Common myeloid progenitor, CD34-positive (primary cell): ENCODE results near the gene CDH15.
"Not testable (repeated sequence)": the region's sequence is repeated elsewhere in the genome, so short reads cannot be mapped to it uniquely, and the experiment has no call there.

ENCODE experiments used
- CTCF ChIA-PET: fragments of 350-600 bp; sonication (Branson Sonifier 250); formaldehyde crosslinking; loops from one replicate; lab custom pipeline; 2021; ENCODE audit warnings: antibody characterized with exemption; lab: Charles Lee
- POLR2A ChIA-PET: fragments of 350-600 bp; sonication (Branson Sonifier 250); formaldehyde crosslinking; loops from one replicate; lab custom pipeline; 2021; ENCODE audit warnings: antibody characterized with exemption; lab: Charles Lee
- DNase-seq, 3 donors: peaks; one replicate each; pipeline versions ENCODE4 v3.0.0 to v3.0.0-alpha.2; 2013
- H3K27ac ChIP-seq, 2 experiments: 1 replicate in 1 of 2; 2 replicates in 1 of 2; pipeline ENCODE4 v1.7.0; 2013; ENCODE audit warnings: inconsistent platforms in 2 of 2, low read length in 2 of 2, mild to moderate bottlenecking in 2 of 2, low read depth in 1 of 2, moderate library complexity in 1 of 2; ENCODE audit not compliant: severe bottlenecking in 2 of 2, insufficient read depth in 1 of 2, poor library complexity in 1 of 2
- H3K27me3 ChIP-seq, 5 experiments: replicated peaks in 2 of 5; 1 replicate in 3 of 5; 2 replicates in 2 of 5; pipeline versions ENCODE4 v1.6.1 to v1.7.0; 2013; ENCODE audit warnings: low read length in 4 of 5, mild to moderate bottlenecking in 2 of 5, moderate library complexity in 2 of 5, inconsistent platforms in 1 of 5; ENCODE audit not compliant: insufficient read depth in 5 of 5, control insufficient read depth in 4 of 5
- H3K36me3 ChIP-seq, 4 experiments: 1 replicate in 2 of 4; 2 replicates in 2 of 4; pipeline versions ENCODE4 v1.6.1 to v1.7.0; 2013; ENCODE audit warnings: low read length in 3 of 4, control low read depth in 1 of 4, mild to moderate bottlenecking in 1 of 4; ENCODE audit not compliant: control insufficient read depth in 4 of 4, insufficient read depth in 4 of 4
- H3K4me1 ChIP-seq, 4 experiments: 1 replicate in 3 of 4; 2 replicates in 1 of 4; pipeline versions ENCODE4 v1.6.1 to v1.7.1; 2013; ENCODE audit warnings: low read length in 3 of 4, mild to moderate bottlenecking in 3 of 4, control low read depth in 1 of 4, inconsistent platforms in 1 of 4, moderate library complexity in 1 of 4; ENCODE audit not compliant: control insufficient read depth in 4 of 4, insufficient read depth in 4 of 4; ENCODE audit errors: control extremely low read depth in 1 of 4
- H3K4me3 ChIP-seq, 7 experiments: 1 replicate in 4 of 7; 2 replicates in 3 of 7; pipeline versions ENCODE4 v1.5.1 to v1.7.0; 2013; ENCODE audit warnings: mild to moderate bottlenecking in 7 of 7, low read length in 6 of 7, moderate library complexity in 6 of 7, inconsistent platforms in 2 of 7, low read depth in 2 of 7, control low read depth in 1 of 7; ENCODE audit not compliant: insufficient read depth in 4 of 7, control insufficient read depth in 1 of 7; ENCODE audit errors: extremely low read depth in 1 of 7
- H3K9me3 ChIP-seq, 5 experiments: 1 replicate in 4 of 5; 2 replicates in 1 of 5; pipeline versions ENCODE4 v1.6.1 to v1.7.1; 2013; ENCODE audit warnings: low read length in 4 of 5, mild to moderate bottlenecking in 2 of 5, inconsistent platforms in 1 of 5, low read depth in 1 of 5, moderate library complexity in 1 of 5; ENCODE audit not compliant: control insufficient read depth in 4 of 5, insufficient read depth in 2 of 5; ENCODE audit errors: control extremely low read depth in 1 of 5
- WGBS: methylation state at CpG from one replicate; pipeline ENCODE4 v1.1.5; 2013; ENCODE audit not compliant: insufficient coverage; 5-methylcytosine and 5-hydroxymethylcytosine counted together

The CDH15 gene

GRCh38 chr16:89163297-89163696 is 8.3 kb upstream of the CDH15 start:
- no peaks in the 10 kb centered on the region for H3K27me3 ChIP-seq
- H3K4me1 ChIP-seq, result peaks cover 0 to 10% (median 7%) of the 10 kb centered on the region in 4 experiments
- H3K9me3 ChIP-seq, result no peaks in the 10 kb centered on the region
- ChIA-PET POLR2A (no interaction called here), CTCF (no interaction called here)
- no peak for DNase-seq
- H3K27ac ChIP-seq, result no peak overlapping the region
- H3K36me3 ChIP-seq, result no peaks in the 10 kb centered on the region
- 97% methylated on average over 5 of the region's 9 CpGs for WGBS
- H3K4me3 ChIP-seq, result no peak overlapping the region

GRCh38 chr16:89164436-89164835 is 7.1 kb upstream of the CDH15 start:
- Histone ChIP-seq H3K27ac (no peak overlapping the region), H3K27me3 (peaks cover 0 to 3% (median 0%) of the 10 kb centered on the region in 5 experiments), H3K36me3 (no peaks in the 10 kb centered on the region), H3K4me1 (peaks cover 0 to 10% (median 7%) of the 10 kb centered on the region in 4 experiments), H3K4me3 (no peak overlapping the region), H3K9me3 (no peaks in the 10 kb centered on the region)
- DNase-seq, result no peak
- 96% methylated on average over 15 of the region's 15 CpGs for WGBS
- CTCF ChIA-PET, result interaction anchor here (1.7 kb wide), 1 partner anchor 8 kb away, joined by 5 read pairs; no protein-coding TSS in a partner anchor
- POLR2A ChIA-PET, result interaction anchor here (0.5 to 0.7 kb wide), 2 partner anchors 9 to 62 kb away, joined by 3 read pairs; no protein-coding TSS in a partner anchor

GRCh38 chr16:89164847-89165680 is 6.5 kb upstream of the CDH15 start:
- Histone ChIP-seq H3K4me3 (no peak overlapping the region), H3K27me3 (peaks cover 0 to 9% (median 1%) of the 10 kb centered on the region in 5 experiments), H3K9me3 (no peaks in the 10 kb centered on the region), H3K36me3 (no peaks in the 10 kb centered on the region), H3K27ac (no peak overlapping the region), H3K4me1 (peaks cover 0 to 10% (median 7%) of the 10 kb centered on the region in 4 experiments)
- ChIA-PET POLR2A (no interaction called here), CTCF (interaction anchor here (1.7 kb wide), 1 partner anchor 9 kb away, joined by 5 read pairs; no protein-coding TSS in a partner anchor)
- no peak for DNase-seq
- 100% methylated on average over 9 of the region's 20 CpGs for WGBS

- H3K4me3 ChIP-seq, H3K36me3 ChIP-seq, POLR2A ChIA-PET, DNase-seq, H3K27ac ChIP-seq, H3K9me3 ChIP-seq: not testable (repeated sequence)
- CTCF ChIA-PET, result interaction anchor here (1.7 kb wide), 1 partner anchor 10 kb away, joined by 5 read pairs; no protein-coding TSS in a partner anchor
- Histone ChIP-seq H3K27me3 (peaks cover 0 to 15% (median 5%) of the 10 kb centered on the region in 5 experiments), H3K4me1 (peaks cover 0 to 14% (median 10%) of the 10 kb centered on the region in 4 experiments)
- WGBS, result no CpG with 5 or more reads among the region's 10 CpGs
These were observed 5.9 kb upstream of the CDH15 start for GRCh38 chr16:89165681-89165979.

GRCh38 chr16:89166696-89167424 is 4.7 kb upstream of the CDH15 start:
- Histone ChIP-seq H3K4me1 (peaks cover 0 to 22% (median 19%) of the 10 kb centered on the region in 4 experiments), H3K27ac (no peak overlapping the region), H3K36me3 (no peaks in the 10 kb centered on the region), H3K27me3 (peaks cover 0 to 18% (median 5%) of the 10 kb centered on the region in 5 experiments), H3K4me3 (peak overlapping the region in 2 of 7 experiments; percentile 5 to 61), H3K9me3 (no peaks in the 10 kb centered on the region)
- DNase-seq, result no peak
- 83% methylated on average over 17 of the region's 18 CpGs for WGBS
- CTCF ChIA-PET, result interaction anchor here (0.8 to 1.8 kb wide), 19 partner anchors 8 to 430 kb away, joined by 3 to 12 read pairs (median 4); partner anchors contain the start of gene APRT
- POLR2A ChIA-PET, result interaction anchor here (0.6 kb wide), 1 partner anchor 228 kb away, joined by 3 read pairs; no protein-coding TSS in a partner anchor

- H3K4me3 ChIP-seq, result peak overlapping the region in 2 of 7 experiments; percentile 5 to 61
These were observed 4.1 kb upstream of the CDH15 start for GRCh38 chr16:89167425-89167941.

More at GRCh38 chr16:89167425-89167941, 4.1 kb upstream of the CDH15 start:
- DNase-seq, result peak; percentile 72 to 84 (median 77)
- ChIA-PET CTCF (interaction anchor here (0.8 to 1.8 kb wide), 18 partner anchors 9 to 424 kb away, joined by 3 to 12 read pairs (median 4); partner anchors contain the start of gene APRT), POLR2A (interaction anchor here (0.6 kb wide), 2 partner anchors 229 to 303 kb away, joined by 3 read pairs; no protein-coding TSS in a partner anchor)
- peaks cover 0 to 23% (median 20%) of the 10 kb centered on the region in 4 experiments for H3K4me1 ChIP-seq
- WGBS, result 14% methylated on average over 18 of the region's 18 CpGs
- H3K36me3 ChIP-seq, result no peaks in the 10 kb centered on the region
- H3K27me3 ChIP-seq, result peaks cover 0 to 18% (median 5%) of the 10 kb centered on the region in 5 experiments
- no peaks in the 10 kb centered on the region for H3K9me3 ChIP-seq
- H3K27ac ChIP-seq, result no peak overlapping the region
